GM19372 (cell line): ENCODE measurements around the gene C10orf120.

Source experiments
- ATAC-seq: cut with Tn5 transposase; IDR thresholded peaks from one replicate; pipeline ENCODE4 v1.9.1; 2021; ENCODE audit warnings: mild to moderate bottlenecking, low read depth, moderate library complexity; ENCODE audit not compliant: unreplicated experiment

The C10orf120 gene

GRCh38 chr10:122699796-122700455 lies at the start of gene C10orf120:
C10orf120 (minus strand) TSS chr10:122699846; CDS start chr10:122699790, 56 bp downstream.
- ATAC-seq: no peak

GRCh38 chr10:122748496-122748895 lies 48.9 kb upstream of the C10orf120 start:
- no peak for ATAC-seq

- no peak for ATAC-seq
These were observed 46.8 kb upstream of the C10orf120 start for GRCh38 chr10:122746408-122746807.

- ATAC-seq: no peak
These were observed 44.6 kb upstream of the C10orf120 start for GRCh38 chr10:122744257-122744656.

GRCh38 chr10:122740640-122741039 lies 41.0 kb upstream of the C10orf120 start:
- ATAC-seq: no peak

GRCh38 chr10:122738031-122738430 lies 38.4 kb upstream of the C10orf120 start:
- ATAC-seq: no peak

- no peak for ATAC-seq
These were observed 34.5 kb upstream of the C10orf120 start for GRCh38 chr10:122733931-122734665.

GRCh38 chr10:122733443-122733842 lies 33.8 kb upstream of the C10orf120 start:
- ATAC-seq: no peak

- no peak for ATAC-seq
These were observed 30.6 kb upstream of the C10orf120 start for GRCh38 chr10:122730238-122730637.

- ATAC-seq: no peak
These were observed 29.5 kb upstream of the C10orf120 start for GRCh38 chr10:122729126-122729525.

GRCh38 chr10:122727426-122727825 lies 27.8 kb upstream of the C10orf120 start:
- no peak for ATAC-seq

- ATAC-seq: no peak
These were observed 26.1 kb upstream of the C10orf120 start for GRCh38 chr10:122725768-122726167.

GRCh38 chr10:122725006-122725405 lies 25.4 kb upstream of the C10orf120 start:
- no peak for ATAC-seq

- no peak for ATAC-seq
These were observed 21.5 kb upstream of the C10orf120 start for GRCh38 chr10:122721111-122721510.

- ATAC-seq: no peak
These were observed 16.4 kb upstream of the C10orf120 start for GRCh38 chr10:122716025-122716424.

GRCh38 chr10:122715576-122715975 lies 15.9 kb upstream of the C10orf120 start:
- ATAC-seq: no peak

- no peak for ATAC-seq
These were observed 13.6 kb upstream of the C10orf120 start for GRCh38 chr10:122713091-122713885.

GRCh38 chr10:122710576-122710975 lies 10.9 kb upstream of the C10orf120 start:
- no peak for ATAC-seq

- no peak for ATAC-seq
These were observed 10.3 kb upstream of the C10orf120 start for GRCh38 chr10:122709971-122710370.

GRCh38 chr10:122707535-122707934 lies 7.9 kb upstream of the C10orf120 start:
- ATAC-seq: no peak

- no peak for ATAC-seq
These were observed 7.3 kb upstream of the C10orf120 start for GRCh38 chr10:122706947-122707346.
